Fibroblast of mammary gland (primary cell): ENCODE measurements around the gene OR2V1.

Experiments
- DNase-seq: peaks from one replicate; pipeline ENCODE4 v3.0.0-alpha.2; 2010; ENCODE audit warnings: low read depth
- H3K4me3 ChIP-seq: 2 replicates; pipeline ENCODE4 v1.5.1; 2011; ENCODE audit warnings: low read depth, mild to moderate bottlenecking, low read length, moderate library complexity; ENCODE audit not compliant: control insufficient read depth
- TF ChIP-seq, protein P1 (sequence below): conservative IDR thresholded peaks from 2 replicates; pipeline ENCODE4 v1.5.1; 2011; ENCODE audit warnings: low read depth, low read length, inconsistent platforms; ENCODE audit not compliant: control insufficient read depth, insufficient read depth

The OR2V1 gene

GRCh38 chr5:181086884-181087205 lies 44.1 kb downstream of the OR2V1 start:
- no peak overlapping the region for H3K4me3 ChIP-seq
- DNase-seq, result no peak
- TF ChIP-seq, protein P1, sequence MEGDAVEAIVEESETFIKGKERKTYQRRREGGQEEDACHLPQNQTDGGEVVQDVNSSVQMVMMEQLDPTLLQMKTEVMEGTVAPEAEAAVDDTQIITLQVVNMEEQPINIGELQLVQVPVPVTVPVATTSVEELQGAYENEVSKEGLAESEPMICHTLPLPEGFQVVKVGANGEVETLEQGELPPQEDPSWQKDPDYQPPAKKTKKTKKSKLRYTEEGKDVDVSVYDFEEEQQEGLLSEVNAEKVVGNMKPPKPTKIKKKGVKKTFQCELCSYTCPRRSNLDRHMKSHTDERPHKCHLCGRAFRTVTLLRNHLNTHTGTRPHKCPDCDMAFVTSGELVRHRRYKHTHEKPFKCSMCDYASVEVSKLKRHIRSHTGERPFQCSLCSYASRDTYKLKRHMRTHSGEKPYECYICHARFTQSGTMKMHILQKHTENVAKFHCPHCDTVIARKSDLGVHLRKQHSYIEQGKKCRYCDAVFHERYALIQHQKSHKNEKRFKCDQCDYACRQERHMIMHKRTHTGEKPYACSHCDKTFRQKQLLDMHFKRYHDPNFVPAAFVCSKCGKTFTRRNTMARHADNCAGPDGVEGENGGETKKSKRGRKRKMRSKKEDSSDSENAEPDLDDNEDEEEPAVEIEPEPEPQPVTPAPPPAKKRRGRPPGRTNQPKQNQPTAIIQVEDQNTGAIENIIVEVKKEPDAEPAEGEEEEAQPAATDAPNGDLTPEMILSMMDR, result no peak

DNA sequence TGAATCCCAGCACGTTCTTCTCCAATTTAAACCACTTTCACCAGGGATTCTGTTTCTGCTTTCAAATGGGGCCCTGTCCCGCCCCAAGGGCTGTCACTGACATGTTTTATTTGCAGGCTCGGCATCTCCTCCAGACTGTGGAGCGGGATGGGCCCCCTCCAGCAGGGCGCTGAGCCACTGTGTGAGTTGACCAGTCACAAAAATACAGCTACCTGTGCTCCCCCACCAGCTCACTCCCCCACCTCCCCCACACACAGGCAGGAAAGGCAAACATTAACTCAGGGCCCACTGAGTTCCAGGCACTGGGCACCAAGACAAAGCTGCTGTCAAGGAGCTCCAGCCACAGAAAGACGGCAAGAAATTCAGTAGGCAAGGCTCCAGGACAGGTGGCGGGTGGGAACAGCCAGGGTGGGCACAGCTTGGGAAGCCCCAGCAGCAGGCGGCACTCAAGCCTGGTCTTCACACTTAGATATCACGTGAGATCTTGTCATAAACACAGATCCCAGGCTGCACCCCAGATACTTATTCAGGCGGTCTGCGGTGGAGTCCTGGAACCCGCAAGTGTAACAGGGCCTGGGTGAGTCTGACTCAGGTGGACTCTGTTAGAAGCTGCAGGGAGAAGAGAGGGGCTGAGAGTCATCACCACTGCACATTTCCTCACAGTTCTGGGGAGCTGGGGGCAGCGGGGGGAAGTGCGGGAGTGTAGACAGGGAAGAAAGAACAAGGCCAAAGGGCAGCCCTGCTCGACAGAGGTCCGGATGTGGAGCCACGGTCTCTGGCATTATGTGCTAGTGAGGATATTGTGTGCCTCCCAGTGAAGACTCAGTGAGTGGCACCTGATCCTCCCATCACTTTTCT lies 44.7 kb downstream of the OR2V1 start:
- H3K4me3 ChIP-seq, result no peak overlapping the region
- DNase-seq, result no peak
- TF ChIP-seq, protein P1, result no peak

DNA sequence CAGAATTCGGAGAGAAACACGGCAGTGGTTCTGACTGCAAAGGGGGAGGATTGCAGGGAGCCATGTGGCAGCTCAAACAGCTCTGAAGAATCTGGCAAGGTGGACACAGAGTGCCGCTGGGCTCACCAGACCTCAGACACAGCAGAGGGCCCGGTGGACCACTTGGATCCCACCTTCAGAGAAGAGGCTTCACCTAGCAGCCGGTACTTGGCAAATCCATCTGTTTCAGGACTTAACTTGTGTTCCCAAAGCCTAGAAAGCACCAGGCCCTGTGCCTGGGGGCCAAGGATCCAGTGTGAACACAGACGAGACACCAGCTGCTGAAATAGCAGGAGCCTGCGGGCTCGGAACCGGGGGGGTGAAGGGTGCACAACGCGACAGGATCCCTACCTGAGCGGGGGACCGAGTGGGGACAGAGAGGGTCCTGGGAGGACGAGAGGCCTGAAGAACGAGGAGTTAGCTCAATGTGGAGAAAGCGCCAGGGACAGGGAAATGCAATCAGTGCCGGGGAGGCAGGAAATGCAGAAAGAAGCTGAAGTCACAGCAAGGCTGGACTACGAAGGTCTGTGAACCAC lies 46.3 kb downstream of the OR2V1 start:
- no peak overlapping the region for H3K4me3 ChIP-seq
- TF ChIP-seq, protein P1, result no peak
- DNase-seq, result no peak

DNA sequence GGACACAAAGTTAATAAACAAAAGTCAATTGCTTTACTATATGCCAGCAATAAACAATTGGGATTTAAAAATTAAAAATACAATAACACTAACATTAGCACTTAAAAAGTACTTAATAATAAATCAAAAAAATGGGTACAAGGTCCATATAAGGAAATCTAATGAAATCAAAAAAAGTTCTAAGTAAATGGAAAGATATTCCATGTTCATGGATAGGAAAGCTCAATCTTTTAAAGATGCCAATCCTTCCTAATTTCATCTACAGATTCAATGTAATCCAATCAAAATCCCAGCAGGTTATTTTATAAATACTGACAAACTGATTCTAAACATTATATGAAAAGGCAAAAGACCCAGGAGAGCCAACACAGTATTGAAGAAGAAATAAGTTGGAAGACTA lies 49.0 kb downstream of the OR2V1 start:
- H3K4me3 ChIP-seq, result no peak overlapping the region
- TF ChIP-seq, protein P1, result no peak
- DNase-seq, result no peak

- TF ChIP-seq, protein P1, result no peak
- no peak overlapping the region for H3K4me3 ChIP-seq
- no peak for DNase-seq
Observed at GRCh38 chr5:181076920-181077319, 54.0 kb downstream of the OR2V1 start.
